Neural cell (in vitro differentiated cells): Measurements from ENCODE around the gene TSPEAR. TPM values are rescaled to one million over a fixed set of nuclear protein-coding genes. Genes with fewer than 3 reads are reported as not detected.

ENCODE experiments used
- H2AFZ ChIP-seq: fragments of 200-600, 300-800 bp; sonication (generic), shearing (Covaris generic); 2 replicates; pipeline ENCODE4 v1.6.0; 2014; ENCODE audit warnings: low read depth, mild to moderate bottlenecking, antibody characterized with exemption, low read length, moderate library complexity
- H3F3A ChIP-seq: fragments of 200-600 bp; shearing (Covaris generic); 2 replicates; pipeline ENCODE4 v1.6.1; 2016; ENCODE audit warnings: mild to moderate bottlenecking, moderate library complexity, mixed read lengths, antibody characterized with exemption, low read length; ENCODE audit not compliant: insufficient read depth, poor library complexity, severe bottlenecking
- H3K27ac ChIP-seq: fragments of 200-600, 300-800 bp; sonication (generic), shearing (Covaris generic); 2 replicates; pipeline ENCODE4 v1.5.1; 2014; ENCODE audit warnings: mild to moderate bottlenecking, low read length, moderate library complexity
- H3K27me3 ChIP-seq: fragments of 300-800, 200-600 bp; sonication (generic), shearing (Covaris generic); 2 replicates; pipeline ENCODE4 v1.6.0; 2014; ENCODE audit warnings: mild to moderate bottlenecking, low read depth, low read length, moderate library complexity; ENCODE audit not compliant: insufficient read depth
- H3K36me3 ChIP-seq: fragments of 300-800, 200-600 bp; sonication (generic), shearing (Covaris generic); 2 replicates; pipeline ENCODE4 v1.5.1; 2014; ENCODE audit warnings: mild to moderate bottlenecking, antibody characterized with exemption, low read length, moderate library complexity; ENCODE audit not compliant: insufficient read depth
- H3K4me2 ChIP-seq: fragments of 300-800, 200-600 bp; sonication (generic), shearing (Covaris generic); 2 replicates; pipeline ENCODE4 v1.6.0; 2014; ENCODE audit warnings: mild to moderate bottlenecking, low read length
- H3K4me3 ChIP-seq: fragments of 300-800, 200-600 bp; sonication (generic), shearing (Covaris generic); 2 replicates; pipeline ENCODE4 v1.5.1; 2014; ENCODE audit warnings: mild to moderate bottlenecking, low read length, moderate library complexity
- H3K79me2 ChIP-seq: fragments of 200-600 bp; shearing (Covaris generic); replicated peaks from 2 replicates; pipeline ENCODE4 v1.6.0; 2014; ENCODE audit warnings: mild to moderate bottlenecking, low read length, moderate library complexity; ENCODE audit not compliant: insufficient read depth
- H3K9ac ChIP-seq: fragments of 300-800, 200-600 bp; sonication (generic), shearing (Covaris generic); 2 replicates; pipeline ENCODE4 v1.6.1; 2016; ENCODE audit warnings: mild to moderate bottlenecking, low read length, mixed read lengths
- H3K9me2 ChIP-seq: fragments of 200-600 bp; shearing (Covaris generic); 2 replicates; pipeline ENCODE4 v1.6.1; 2016; ENCODE audit warnings: mild to moderate bottlenecking, low read length, mixed read lengths; ENCODE audit not compliant: insufficient read depth
- H3K9me3 ChIP-seq: fragments of 200-600, 300-800 bp; sonication (generic), shearing (Covaris generic); 2 replicates; pipeline ENCODE4 v1.6.1; 2016; ENCODE audit warnings: mild to moderate bottlenecking, mixed run types, low read length, moderate library complexity, mixed read lengths
- H4K20me1 ChIP-seq: fragments of 200-600 bp; shearing (Covaris generic); 2 replicates; pipeline ENCODE4 v1.6.1; 2016; ENCODE audit warnings: mild to moderate bottlenecking, mixed run types; ENCODE audit not compliant: insufficient read depth
- EP300 ChIP-seq: fragments of 450-650 bp; conservative IDR thresholded peaks from 2 replicates; pipeline ENCODE4 v1.6.1; 2014; ENCODE audit warnings: antibody characterized with exemption, mild to moderate bottlenecking, moderate library complexity; ENCODE audit not compliant: poor library complexity, severe bottlenecking
- EZH2 ChIP-seq: fragments of 200-600, 300-800 bp; shearing (Covaris generic), sonication (generic); IDR thresholded peaks from 2 replicates; pipeline ENCODE4 v1.6.1; 2014; ENCODE audit warnings: antibody characterized with exemption, low read length, borderline replicate concordance, mild to moderate bottlenecking; ENCODE audit not compliant: insufficient read depth, poor library complexity, severe bottlenecking
- MXI1 ChIP-seq: fragments of 450-650 bp; conservative IDR thresholded peaks from 2 replicates; pipeline ENCODE4 v1.6.1; 2014; ENCODE audit warnings: antibody characterized with exemption, mild to moderate bottlenecking; ENCODE audit not compliant: poor library complexity, severe bottlenecking
- POLR2AphosphoS5 ChIP-seq: IDR thresholded peaks from 2 replicates; pipeline ENCODE4 v1.6.1; 2012
- RAD21 ChIP-seq: fragments of 450-650 bp; conservative IDR thresholded peaks from 2 replicates; pipeline ENCODE4 v1.6.1; 2014; ENCODE audit warnings: antibody characterized with exemption, mild to moderate bottlenecking, moderate library complexity
- SMC3 ChIP-seq: fragments of 450-650 bp; conservative IDR thresholded peaks from 2 replicates; pipeline ENCODE4 v1.6.1; 2014; ENCODE audit warnings: antibody characterized with exemption, mild to moderate bottlenecking, moderate library complexity; ENCODE audit not compliant: poor library complexity
- TAF1 ChIP-seq: IDR thresholded peaks from 2 replicates; pipeline ENCODE4 v1.6.1; 2012; ENCODE audit warnings: low read depth
- polyA plus RNA-seq: library from polyadenylated mRNA; depleted of rRNA; stranded (reverse); fragments of >200 nt; gene quantifications from 2 replicates; pipeline ENCODE4 v1.2.3, GENCODE V29; 2014
- TF ChIP-seq, protein P1 (sequence below): IDR thresholded peaks from 2 replicates; pipeline ENCODE4 v1.6.1; 2012; ENCODE audit warnings: borderline replicate concordance
- TF ChIP-seq, protein P2 (sequence below): fragments of 450-650 bp; IDR thresholded peaks from 2 replicates; pipeline ENCODE4 v1.5.1; 2014; ENCODE audit warnings: antibody characterized with exemption, mild to moderate bottlenecking, moderate library complexity; ENCODE audit not compliant: poor library complexity, severe bottlenecking

Gene TSPEAR
- polyA plus RNA-seq, 1 donor from 2014 or later, result 0.19 TPM

DNA sequence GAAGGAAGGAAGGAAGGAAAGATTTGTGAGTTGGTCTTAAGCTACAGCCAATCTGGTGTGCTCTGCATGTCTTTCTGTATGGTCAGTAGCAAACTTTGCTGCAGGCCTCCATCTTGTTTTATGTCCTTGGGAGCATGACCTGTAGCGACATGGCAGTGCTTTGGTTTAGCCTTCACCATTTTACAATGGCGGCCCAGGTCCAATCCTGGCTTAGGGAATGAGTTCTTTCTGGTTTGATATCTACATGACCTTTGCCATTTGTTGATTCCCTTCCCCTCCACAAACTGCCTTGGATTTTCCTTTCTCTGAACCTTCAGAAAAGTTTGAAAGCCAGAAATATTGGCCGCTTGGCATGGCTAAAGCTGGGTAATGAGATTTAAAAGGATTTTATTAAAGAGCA lies 30.5 kb upstream of the TSPEAR start:
- Histone ChIP-seq H2AFZ (no peak overlapping the region), H4K20me1 (no peaks in the 10 kb centered on the region), H3K9me3 (peaks cover 6% of the 10 kb centered on the region), H3K4me2 (no peak overlapping the region), H3F3A (no peaks in the 10 kb centered on the region), H3K79me2 (no peaks in the 10 kb centered on the region), H3K36me3 (no peaks in the 10 kb centered on the region), H3K9me2 (no peaks in the 10 kb centered on the region), H3K27ac (no peak overlapping the region), H3K4me3 (no peak overlapping the region), H3K27me3 (no peaks in the 10 kb centered on the region), H3K9ac (no peak overlapping the region)
- TF ChIP-seq TAF1 (no peak), SMC3 (no peak), MXI1 (no peak), EP300 (no peak), RAD21 (no peak), POLR2AphosphoS5 (no peak), EZH2 (no peak)
- TF ChIP-seq, protein P1, sequence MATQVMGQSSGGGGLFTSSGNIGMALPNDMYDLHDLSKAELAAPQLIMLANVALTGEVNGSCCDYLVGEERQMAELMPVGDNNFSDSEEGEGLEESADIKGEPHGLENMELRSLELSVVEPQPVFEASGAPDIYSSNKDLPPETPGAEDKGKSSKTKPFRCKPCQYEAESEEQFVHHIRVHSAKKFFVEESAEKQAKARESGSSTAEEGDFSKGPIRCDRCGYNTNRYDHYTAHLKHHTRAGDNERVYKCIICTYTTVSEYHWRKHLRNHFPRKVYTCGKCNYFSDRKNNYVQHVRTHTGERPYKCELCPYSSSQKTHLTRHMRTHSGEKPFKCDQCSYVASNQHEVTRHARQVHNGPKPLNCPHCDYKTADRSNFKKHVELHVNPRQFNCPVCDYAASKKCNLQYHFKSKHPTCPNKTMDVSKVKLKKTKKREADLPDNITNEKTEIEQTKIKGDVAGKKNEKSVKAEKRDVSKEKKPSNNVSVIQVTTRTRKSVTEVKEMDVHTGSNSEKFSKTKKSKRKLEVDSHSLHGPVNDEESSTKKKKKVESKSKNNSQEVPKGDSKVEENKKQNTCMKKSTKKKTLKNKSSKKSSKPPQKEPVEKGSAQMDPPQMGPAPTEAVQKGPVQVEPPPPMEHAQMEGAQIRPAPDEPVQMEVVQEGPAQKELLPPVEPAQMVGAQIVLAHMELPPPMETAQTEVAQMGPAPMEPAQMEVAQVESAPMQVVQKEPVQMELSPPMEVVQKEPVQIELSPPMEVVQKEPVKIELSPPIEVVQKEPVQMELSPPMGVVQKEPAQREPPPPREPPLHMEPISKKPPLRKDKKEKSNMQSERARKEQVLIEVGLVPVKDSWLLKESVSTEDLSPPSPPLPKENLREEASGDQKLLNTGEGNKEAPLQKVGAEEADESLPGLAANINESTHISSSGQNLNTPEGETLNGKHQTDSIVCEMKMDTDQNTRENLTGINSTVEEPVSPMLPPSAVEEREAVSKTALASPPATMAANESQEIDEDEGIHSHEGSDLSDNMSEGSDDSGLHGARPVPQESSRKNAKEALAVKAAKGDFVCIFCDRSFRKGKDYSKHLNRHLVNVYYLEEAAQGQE, result no peak
- TF ChIP-seq, protein P2, sequence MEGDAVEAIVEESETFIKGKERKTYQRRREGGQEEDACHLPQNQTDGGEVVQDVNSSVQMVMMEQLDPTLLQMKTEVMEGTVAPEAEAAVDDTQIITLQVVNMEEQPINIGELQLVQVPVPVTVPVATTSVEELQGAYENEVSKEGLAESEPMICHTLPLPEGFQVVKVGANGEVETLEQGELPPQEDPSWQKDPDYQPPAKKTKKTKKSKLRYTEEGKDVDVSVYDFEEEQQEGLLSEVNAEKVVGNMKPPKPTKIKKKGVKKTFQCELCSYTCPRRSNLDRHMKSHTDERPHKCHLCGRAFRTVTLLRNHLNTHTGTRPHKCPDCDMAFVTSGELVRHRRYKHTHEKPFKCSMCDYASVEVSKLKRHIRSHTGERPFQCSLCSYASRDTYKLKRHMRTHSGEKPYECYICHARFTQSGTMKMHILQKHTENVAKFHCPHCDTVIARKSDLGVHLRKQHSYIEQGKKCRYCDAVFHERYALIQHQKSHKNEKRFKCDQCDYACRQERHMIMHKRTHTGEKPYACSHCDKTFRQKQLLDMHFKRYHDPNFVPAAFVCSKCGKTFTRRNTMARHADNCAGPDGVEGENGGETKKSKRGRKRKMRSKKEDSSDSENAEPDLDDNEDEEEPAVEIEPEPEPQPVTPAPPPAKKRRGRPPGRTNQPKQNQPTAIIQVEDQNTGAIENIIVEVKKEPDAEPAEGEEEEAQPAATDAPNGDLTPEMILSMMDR, result no peak

DNA sequence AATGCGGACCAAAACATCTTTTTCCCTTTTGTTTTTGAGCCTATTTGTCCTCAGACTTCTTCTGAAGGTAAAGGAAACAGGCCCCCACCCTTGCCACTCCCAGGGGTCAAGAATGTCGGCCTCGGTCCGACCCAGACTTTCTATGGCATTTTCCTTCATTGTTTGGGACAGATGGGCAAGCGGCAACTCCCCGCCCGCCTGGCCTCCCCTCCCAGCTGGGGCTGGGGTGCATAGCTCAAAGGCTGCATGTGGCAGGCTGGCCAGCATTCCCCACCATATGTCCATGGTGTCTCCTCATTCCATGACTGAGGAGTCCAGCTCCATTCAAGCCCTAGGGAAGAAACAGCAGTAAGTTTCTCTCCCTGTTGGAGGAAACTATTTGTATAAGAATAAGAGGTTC lies 29.4 kb upstream of the TSPEAR start:
- no peak overlapping the region for H3K27ac ChIP-seq
- H3K27me3 ChIP-seq, result no peaks in the 10 kb centered on the region
- no peak overlapping the region for H3K9ac ChIP-seq
- H3K4me2 ChIP-seq, result no peak overlapping the region
- no peaks in the 10 kb centered on the region for H3K79me2 ChIP-seq
- H4K20me1 ChIP-seq, result no peaks in the 10 kb centered on the region
- peaks cover 11% of the 10 kb centered on the region for H3K9me3 ChIP-seq
- H3K9me2 ChIP-seq, result no peaks in the 10 kb centered on the region
- TF ChIP-seq SMC3 (no peak), POLR2AphosphoS5 (no peak), RAD21 (no peak), MXI1 (no peak), TAF1 (no peak), EP300 (no peak), EZH2 (no peak)
- TF ChIP-seq, protein P1, result no peak
- TF ChIP-seq, protein P2, result no peak
- H3K4me3 ChIP-seq, result no peak overlapping the region
- H3F3A ChIP-seq, result no peaks in the 10 kb centered on the region
- no peak overlapping the region for H2AFZ ChIP-seq
- no peaks in the 10 kb centered on the region for H3K36me3 ChIP-seq
